Neural progenitor cell (in vitro differentiated cells): ENCODE data around the gene MBOAT1. TPM values are rescaled to one million over a fixed set of nuclear protein-coding genes. Genes with fewer than 3 reads are reported as not detected.

Source experiments
- DNase-seq: peaks from one replicate; pipeline ENCODE4 v3.0.0-alpha.2; 2016; ENCODE audit warnings: low spot score
- H2AFZ ChIP-seq: fragments of 200-600 bp; sonication (generic); replicated peaks from 2 replicates; pipeline ENCODE4 v1.6.1; 2016; ENCODE audit warnings: antibody characterized with exemption
- H3F3A ChIP-seq: fragments of 200-600 bp; sonication (generic); 2 replicates; pipeline ENCODE4 v1.6.1; 2016; ENCODE audit warnings: antibody characterized with exemption, low read depth
- H3K27ac ChIP-seq: fragments of 200-600 bp; sonication (generic); 2 replicates; pipeline ENCODE4 v1.5.1; 2016; ENCODE audit warnings: mild to moderate bottlenecking
- H3K27me3 ChIP-seq: fragments of 200-600 bp; sonication (generic); 2 replicates; pipeline ENCODE4 v1.6.1; 2016; ENCODE audit warnings: mild to moderate bottlenecking, moderate library complexity
- H3K36me3 ChIP-seq: fragments of 200-600 bp; sonication (generic); 2 replicates; pipeline ENCODE4 v1.5.1; 2016
- H3K4me1 ChIP-seq: fragments of 200-600 bp; sonication (generic); 2 replicates; pipeline ENCODE4 v1.6.1; 2016; ENCODE audit warnings: mixed run types
- H3K4me2 ChIP-seq: fragments of 200-600 bp; sonication (generic); 2 replicates; pipeline ENCODE4 v1.6.1; 2016
- H3K4me3 ChIP-seq: fragments of 200-600 bp; sonication (generic); 2 replicates; pipeline ENCODE4 v1.5.1; 2016
- H3K79me2 ChIP-seq: fragments of 200-600 bp; sonication (generic); 2 replicates; pipeline ENCODE4 v1.6.1; 2016; ENCODE audit warnings: low read depth
- H3K9ac ChIP-seq: fragments of 200-600 bp; sonication (generic); 2 replicates; pipeline ENCODE4 v1.6.1; 2016
- H3K9me3 ChIP-seq: fragments of 200-600 bp; sonication (generic); 2 replicates; pipeline ENCODE4 v1.5.1; 2016; ENCODE audit warnings: low read depth
- H4K20me1 ChIP-seq: fragments of 200-600 bp; sonication (generic); 2 replicates; pipeline ENCODE4 v1.6.1; 2016; ENCODE audit warnings: low read depth
- H3K27ac Mint-ChIP-seq: 3 replicates; pipeline ENCODE4 v1.8.0; 2021; ENCODE audit warnings: mixed read lengths
- H3K27me3 Mint-ChIP-seq: 2 replicates; pipeline ENCODE4 v1.8.0; 2022; ENCODE audit warnings: low read depth, mild to moderate bottlenecking, inconsistent platforms, moderate library complexity, mixed read lengths; ENCODE audit not compliant: insufficient read depth
- H3K36me3 Mint-ChIP-seq: 3 replicates; pipeline ENCODE4 v1.8.0; 2021; ENCODE audit warnings: mixed read lengths
- H3K4me1 Mint-ChIP-seq: 3 replicates; pipeline ENCODE4 v1.8.0; 2021; ENCODE audit warnings: mixed read lengths
- H3K4me3 Mint-ChIP-seq: 3 replicates; pipeline ENCODE4 v1.8.0; 2021; ENCODE audit warnings: mild to moderate bottlenecking, moderate library complexity, mixed read lengths
- H3K9me3 Mint-ChIP-seq: 3 replicates; pipeline ENCODE4 v1.8.0; 2020; ENCODE audit warnings: mixed read lengths
- EZH2 ChIP-seq: fragments of 200-600 bp; sonication (generic); IDR thresholded peaks from 2 replicates; pipeline ENCODE4 v1.6.1; 2017; ENCODE audit warnings: antibody characterized with exemption, mild to moderate bottlenecking, moderate library complexity
- EZH2phosphoT487 ChIP-seq: fragments of 200-600 bp; sonication (generic); IDR thresholded peaks from 2 replicates; pipeline ENCODE4 v1.6.1; 2017; ENCODE audit warnings: antibody characterized with exemption
- total RNA-seq: library from RNA; depleted of rRNA; stranded (reverse); fragments of >200 nt; gene quantifications from 2 replicates; pipeline ENCODE4 v1.2.3, GENCODE V29; 2015; ENCODE audit warnings: low replicate concordance
- TF ChIP-seq, protein P1 (sequence below): fragments of 200-600 bp; sonication (generic); IDR thresholded peaks from 2 replicates; pipeline ENCODE4 v1.5.1; 2017; ENCODE audit warnings: antibody characterized with exemption, mild to moderate bottlenecking

MBOAT1 gene
- total RNA-seq, 1 donor from 2014 or later, result 0.45 TPM

DNA sequence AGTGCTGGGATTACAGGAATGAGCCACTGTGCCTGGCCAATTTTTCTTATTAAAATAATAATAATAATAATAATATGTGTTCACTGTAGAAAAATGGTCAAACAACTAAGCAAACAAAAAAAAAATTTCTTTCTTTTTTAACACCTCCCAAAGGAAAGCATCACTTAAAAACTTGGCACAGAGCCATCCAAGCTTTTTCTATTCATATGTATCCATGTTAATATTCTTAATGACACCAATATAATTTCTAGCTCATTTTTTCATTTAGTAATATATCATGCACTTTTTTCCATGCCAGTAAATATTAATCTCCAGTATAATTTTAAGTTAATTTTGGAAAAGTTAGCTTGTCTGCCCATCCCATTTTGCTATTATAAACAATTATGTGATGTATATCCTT is 101.8 kb downstream of the MBOAT1 start:
- no peaks in the 10 kb centered on the region for H3K36me3 Mint-ChIP-seq
- H3K27me3 Mint-ChIP-seq, result no peaks in the 10 kb centered on the region

DNA sequence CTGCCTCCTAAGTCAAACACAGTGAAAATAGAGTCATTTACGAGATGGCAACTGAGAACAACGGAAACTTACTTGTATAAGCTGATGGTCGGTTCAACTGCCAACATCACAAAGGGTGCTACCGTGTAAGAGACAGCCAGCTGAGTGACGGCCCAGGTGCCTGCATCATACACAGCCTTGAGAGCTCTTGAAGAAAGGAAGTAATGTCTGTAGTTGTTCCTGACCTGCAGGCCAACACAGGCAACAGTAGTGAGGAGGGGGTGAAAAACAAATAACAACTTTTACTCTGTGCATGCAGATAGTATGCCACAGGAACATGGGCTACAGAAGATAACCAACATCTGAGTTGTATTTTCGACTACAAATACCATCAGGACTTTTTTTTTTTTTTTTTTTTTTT is 102.7 kb downstream of the MBOAT1 start:
- no peak overlapping the region for H3K4me3 ChIP-seq
- no peaks in the 10 kb centered on the region for H3K36me3 ChIP-seq
- H3K27ac ChIP-seq, result no peak overlapping the region
- H3K4me1 Mint-ChIP-seq, result peaks cover 3% of the 10 kb centered on the region
- H3K27me3 Mint-ChIP-seq, result no peaks in the 10 kb centered on the region
- no peaks in the 10 kb centered on the region for H3K4me1 ChIP-seq
- H3K4me3 Mint-ChIP-seq, result no peak overlapping the region
- H2AFZ ChIP-seq, result no peak overlapping the region
- no peak overlapping the region for H3K9ac ChIP-seq
- H3K4me2 ChIP-seq, result no peak overlapping the region
- no peaks in the 10 kb centered on the region for H4K20me1 ChIP-seq
- no peaks in the 10 kb centered on the region for H3K9me3 ChIP-seq
- H3K27ac Mint-ChIP-seq, result no peak overlapping the region
- no peak for TF ChIP-seq EZH2
- TF ChIP-seq, protein P1, sequence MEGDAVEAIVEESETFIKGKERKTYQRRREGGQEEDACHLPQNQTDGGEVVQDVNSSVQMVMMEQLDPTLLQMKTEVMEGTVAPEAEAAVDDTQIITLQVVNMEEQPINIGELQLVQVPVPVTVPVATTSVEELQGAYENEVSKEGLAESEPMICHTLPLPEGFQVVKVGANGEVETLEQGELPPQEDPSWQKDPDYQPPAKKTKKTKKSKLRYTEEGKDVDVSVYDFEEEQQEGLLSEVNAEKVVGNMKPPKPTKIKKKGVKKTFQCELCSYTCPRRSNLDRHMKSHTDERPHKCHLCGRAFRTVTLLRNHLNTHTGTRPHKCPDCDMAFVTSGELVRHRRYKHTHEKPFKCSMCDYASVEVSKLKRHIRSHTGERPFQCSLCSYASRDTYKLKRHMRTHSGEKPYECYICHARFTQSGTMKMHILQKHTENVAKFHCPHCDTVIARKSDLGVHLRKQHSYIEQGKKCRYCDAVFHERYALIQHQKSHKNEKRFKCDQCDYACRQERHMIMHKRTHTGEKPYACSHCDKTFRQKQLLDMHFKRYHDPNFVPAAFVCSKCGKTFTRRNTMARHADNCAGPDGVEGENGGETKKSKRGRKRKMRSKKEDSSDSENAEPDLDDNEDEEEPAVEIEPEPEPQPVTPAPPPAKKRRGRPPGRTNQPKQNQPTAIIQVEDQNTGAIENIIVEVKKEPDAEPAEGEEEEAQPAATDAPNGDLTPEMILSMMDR, result no peak
- H3K79me2 ChIP-seq, result no peaks in the 10 kb centered on the region
- H3K9me3 Mint-ChIP-seq, result no peaks in the 10 kb centered on the region
- no peaks in the 10 kb centered on the region for H3K36me3 Mint-ChIP-seq
- H3F3A ChIP-seq, result no peaks in the 10 kb centered on the region
- no peaks in the 10 kb centered on the region for H3K27me3 ChIP-seq
- DNase-seq, result no peak

More for the DNA sequence above, 101.8 kb downstream of the MBOAT1 start:
- Histone ChIP-seq H3K9me3 (no peaks in the 10 kb centered on the region), H3K79me2 (no peaks in the 10 kb centered on the region), H3K36me3 (no peaks in the 10 kb centered on the region), H3F3A (no peaks in the 10 kb centered on the region), H4K20me1 (no peaks in the 10 kb centered on the region), H2AFZ (no peak overlapping the region), H3K4me3 (no peak overlapping the region), H3K9ac (no peak overlapping the region), H3K27me3 (no peaks in the 10 kb centered on the region), H3K4me1 (peaks cover 2% of the 10 kb centered on the region), H3K4me2 (no peak overlapping the region), H3K27ac (no peak overlapping the region)
- H3K4me1 Mint-ChIP-seq, result peaks cover 5% of the 10 kb centered on the region
- TF ChIP-seq EZH2phosphoT487 (no peak), EZH2 (no peak)
- H3K4me3 Mint-ChIP-seq, result no peak overlapping the region
- DNase-seq, result no peak
- no peaks in the 10 kb centered on the region for H3K9me3 Mint-ChIP-seq
- H3K27ac Mint-ChIP-seq, result no peak overlapping the region

DNA sequence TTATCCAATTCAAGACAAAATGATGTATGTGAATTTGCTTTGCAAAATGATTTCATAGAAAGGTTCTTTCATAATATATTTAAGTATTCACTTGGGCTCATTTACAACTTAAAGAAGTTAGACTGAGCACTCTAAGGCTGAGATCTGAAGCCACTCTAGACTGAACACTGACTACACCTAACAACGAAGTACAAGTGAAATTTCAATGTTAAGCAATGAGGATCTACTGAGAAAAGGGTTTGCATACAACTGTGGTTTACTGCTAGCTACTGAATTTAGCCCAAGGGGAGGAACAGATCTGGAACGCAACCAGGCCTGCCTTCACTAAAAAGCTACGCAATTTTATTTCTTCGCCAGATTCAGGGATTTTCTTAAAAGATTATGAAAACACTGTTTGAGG is 106.4 kb downstream of the MBOAT1 start:
- H2AFZ ChIP-seq, result no peak overlapping the region
- H3K4me3 Mint-ChIP-seq, result no peak overlapping the region
- no peaks in the 10 kb centered on the region for H3K27me3 Mint-ChIP-seq
- TF ChIP-seq EZH2phosphoT487 (no peak), EZH2 (no peak)
- TF ChIP-seq, protein P1, result no peak
- H3K36me3 Mint-ChIP-seq, result no peaks in the 10 kb centered on the region
- no peaks in the 10 kb centered on the region for H3K4me1 ChIP-seq
- no peak overlapping the region for H3K27ac ChIP-seq
- no peak overlapping the region for H3K4me3 ChIP-seq
- no peaks in the 10 kb centered on the region for H3K36me3 ChIP-seq
- H3K79me2 ChIP-seq, result no peaks in the 10 kb centered on the region
- H3K4me1 Mint-ChIP-seq, result no peaks in the 10 kb centered on the region
- no peaks in the 10 kb centered on the region for H3K9me3 Mint-ChIP-seq
- no peak overlapping the region for H3K27ac Mint-ChIP-seq
- H3K4me2 ChIP-seq, result no peak overlapping the region
- H3K9me3 ChIP-seq, result no peaks in the 10 kb centered on the region
- no peak overlapping the region for H3K9ac ChIP-seq
- H3K27me3 ChIP-seq, result no peaks in the 10 kb centered on the region
- no peaks in the 10 kb centered on the region for H4K20me1 ChIP-seq
- DNase-seq, result no peak
- H3F3A ChIP-seq, result no peaks in the 10 kb centered on the region

DNA sequence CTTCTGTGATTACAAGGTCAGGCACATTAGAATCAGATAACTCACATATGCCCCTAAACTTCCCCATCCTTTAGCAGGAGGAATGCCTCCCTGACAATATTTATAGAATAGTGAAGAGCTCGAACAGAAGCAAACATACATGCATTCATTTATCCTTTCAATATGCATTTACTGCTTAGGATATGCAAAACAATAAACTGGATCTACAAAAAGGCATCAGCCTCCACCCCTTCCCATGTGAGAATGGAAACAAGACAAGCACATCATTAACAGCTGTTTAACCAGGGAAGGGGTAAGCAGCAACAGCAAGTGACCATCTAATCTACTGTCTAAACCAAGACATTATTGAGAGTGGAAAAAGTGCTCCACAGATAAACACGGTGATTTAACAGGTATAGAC is 107.6 kb downstream of the MBOAT1 start:
- Histone ChIP-seq H3K79me2 (no peaks in the 10 kb centered on the region), H3K4me1 (no peaks in the 10 kb centered on the region), H3K4me2 (no peak overlapping the region), H3K9me3 (no peaks in the 10 kb centered on the region), H3K9ac (no peak overlapping the region), H2AFZ (no peak overlapping the region), H3K27me3 (no peaks in the 10 kb centered on the region), H3K27ac (no peak overlapping the region), H4K20me1 (no peaks in the 10 kb centered on the region), H3K4me3 (no peak overlapping the region), H3K36me3 (no peaks in the 10 kb centered on the region), H3F3A (no peaks in the 10 kb centered on the region)
- no peak overlapping the region for H3K27ac Mint-ChIP-seq
- H3K4me3 Mint-ChIP-seq, result no peak overlapping the region
- TF ChIP-seq EZH2, result no peak
- TF ChIP-seq, protein P1, result no peak
- TF ChIP-seq EZH2phosphoT487, result no peak
- no peaks in the 10 kb centered on the region for H3K9me3 Mint-ChIP-seq
- no peak for DNase-seq
- no peaks in the 10 kb centered on the region for H3K4me1 Mint-ChIP-seq
- H3K27me3 Mint-ChIP-seq, result no peaks in the 10 kb centered on the region
- H3K36me3 Mint-ChIP-seq, result no peaks in the 10 kb centered on the region
